ENCODE data around the gene GRAMD2B. TPM values are rescaled to one million over a fixed set of nuclear protein-coding genes. Genes with fewer than 3 reads are reported as not detected.

GRAMD2B gene
- total and polyA plus RNA-seq, 2 experiments from 2014 or later, result 18.9 to 32.5 TPM

DNA sequence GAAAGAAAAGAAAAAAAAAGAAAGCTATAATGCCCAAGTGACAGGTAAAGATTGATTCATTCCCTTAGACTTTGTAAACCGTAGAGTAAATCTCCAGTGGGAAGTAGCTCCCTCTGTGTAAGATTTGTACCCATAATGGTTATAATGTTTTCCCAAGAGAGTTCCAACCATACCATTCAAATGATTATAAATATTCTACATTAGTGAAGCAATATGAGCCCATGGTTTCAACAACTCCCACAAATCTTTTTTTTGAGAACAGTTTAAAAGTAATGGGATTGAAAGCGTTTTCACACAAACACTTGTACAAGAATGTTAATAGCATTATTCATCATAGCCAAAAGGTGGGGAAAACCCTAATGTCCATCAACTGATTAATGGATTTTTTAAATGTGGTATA, 58.0 kb downstream of the GRAMD2B start:
- no peak overlapping the region for H3K4me3 ChIP-seq
- H4K20me1 ChIP-seq (ENCODE audit: insufficient read depth, poor library complexity, severe bottlenecking), result no peaks in the 10 kb centered on the region
- DNase-seq (ENCODE audit: low spot score), result no peak
- H2AFZ ChIP-seq, result no peak overlapping the region
- H3K79me2 ChIP-seq, result no peaks in the 10 kb centered on the region
- no peak for TF ChIP-seq CTCF (IDR thresholded peaks at IDR 0.05; ENCODE audit: poor library complexity)
- no peak for TF ChIP-seq EZH2 (IDR thresholded peaks at IDR 0.05; ENCODE audit: borderline replicate concordance)
- no peak for TF ChIP-seq EZH2phosphoT487 (IDR thresholded peaks at IDR 0.05; ENCODE audit: low read depth, severe bottlenecking, unreplicated experiment)
- no peaks in the 10 kb centered on the region for H3K36me3 ChIP-seq (replicated peaks; ENCODE audit: insufficient read depth, low read depth)
- H3K4me2 ChIP-seq, result no peak overlapping the region
- no peak overlapping the region for H3K27ac ChIP-seq
- no peaks in the 10 kb centered on the region for H3K9me3 ChIP-seq (ENCODE audit: low read depth)
- H3K9me2 ChIP-seq (replicated peaks; ENCODE audit: insufficient read depth), result no peaks in the 10 kb centered on the region
- no peaks in the 10 kb centered on the region for H3K27me3 ChIP-seq
- WGBS (ENCODE audit: low lambda C conversion rate, missing lambda C conversion rate), result 95% methylated on average over 2 of the region's 2 CpGs
- H3K4me1 ChIP-seq (ENCODE audit: insufficient read depth), result no peaks in the 10 kb centered on the region

DNA sequence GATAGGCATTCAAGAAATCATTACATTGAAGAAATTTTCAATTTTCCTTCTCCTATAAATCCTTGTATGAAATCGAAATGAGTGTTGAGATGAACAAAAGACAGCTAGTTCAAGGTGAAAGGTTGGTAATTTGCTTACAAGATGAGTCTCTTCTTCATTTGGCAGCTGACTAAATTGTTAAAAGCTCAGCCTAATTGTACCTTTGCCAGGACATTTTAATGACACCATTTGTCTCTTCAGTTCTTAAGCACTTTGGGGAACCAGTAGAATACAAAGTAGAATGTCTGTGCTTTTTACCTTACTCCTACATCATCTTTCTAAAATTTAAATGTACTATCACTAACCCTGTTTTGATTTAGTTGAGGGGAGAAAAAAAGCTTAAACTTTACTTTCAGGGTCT, 59.4 kb downstream of the GRAMD2B start:
- Histone ChIP-seq H4K20me1 (ENCODE audit: insufficient read depth, poor library complexity, severe bottlenecking) (no peaks in the 10 kb centered on the region), H3K79me2 (no peaks in the 10 kb centered on the region), H3K9me2 (replicated peaks; ENCODE audit: insufficient read depth) (no peaks in the 10 kb centered on the region), H3K4me3 (no peak overlapping the region), H3K27ac (no peak overlapping the region), H3K27me3 (no peaks in the 10 kb centered on the region), H3K36me3 (replicated peaks; ENCODE audit: insufficient read depth, low read depth) (no peaks in the 10 kb centered on the region), H3K4me2 (no peak overlapping the region), H3K9me3 (ENCODE audit: low read depth) (no peaks in the 10 kb centered on the region), H2AFZ (no peak overlapping the region), H3K4me1 (ENCODE audit: insufficient read depth) (no peaks in the 10 kb centered on the region)
- no peak for DNase-seq (ENCODE audit: low spot score)
- 85% methylated on average over 1 of the region's 1 CpG for WGBS (ENCODE audit: low lambda C conversion rate, missing lambda C conversion rate)
- TF ChIP-seq EZH2 (IDR thresholded peaks at IDR 0.05; ENCODE audit: borderline replicate concordance) (no peak), EZH2phosphoT487 (IDR thresholded peaks at IDR 0.05; ENCODE audit: low read depth, severe bottlenecking, unreplicated experiment) (no peak), CTCF (IDR thresholded peaks at IDR 0.05; ENCODE audit: poor library complexity) (no peak)

DNA sequence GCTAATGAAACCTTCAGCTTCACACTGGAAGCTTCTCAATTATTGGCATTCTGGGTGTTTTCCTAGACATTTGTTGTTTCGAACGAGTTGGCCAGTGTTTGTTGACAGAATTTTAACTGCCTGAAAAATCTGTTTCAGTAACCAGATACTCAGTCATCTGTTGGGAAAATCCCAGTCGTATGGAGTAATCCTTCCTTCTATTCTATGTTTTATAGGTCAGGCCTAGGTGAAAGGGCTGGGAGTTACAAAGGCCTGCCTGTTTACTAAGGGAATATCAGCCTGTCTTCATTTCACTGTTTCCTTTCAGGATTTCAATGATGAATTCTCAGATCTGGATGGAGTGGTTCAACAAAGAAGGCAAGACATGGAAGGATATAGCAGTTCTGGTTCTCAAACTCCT, 59.9 kb downstream of the GRAMD2B start:
- Histone ChIP-seq H3K36me3 (replicated peaks; ENCODE audit: insufficient read depth, low read depth) (no peaks in the 10 kb centered on the region), H3K4me3 (no peak overlapping the region), H3K4me1 (ENCODE audit: insufficient read depth) (no peaks in the 10 kb centered on the region), H3K9me3 (ENCODE audit: low read depth) (no peaks in the 10 kb centered on the region), H3K27me3 (no peaks in the 10 kb centered on the region), H3K9me2 (replicated peaks; ENCODE audit: insufficient read depth) (no peaks in the 10 kb centered on the region), H3K79me2 (no peaks in the 10 kb centered on the region), H3K4me2 (no peak overlapping the region), H3K27ac (no peak overlapping the region), H4K20me1 (ENCODE audit: insufficient read depth, poor library complexity, severe bottlenecking) (no peaks in the 10 kb centered on the region), H2AFZ (no peak overlapping the region)
- TF ChIP-seq EZH2phosphoT487 (IDR thresholded peaks at IDR 0.05; ENCODE audit: low read depth, severe bottlenecking, unreplicated experiment) (no peak), EZH2 (IDR thresholded peaks at IDR 0.05; ENCODE audit: borderline replicate concordance) (no peak)
- DNase-seq (ENCODE audit: low spot score), result no peak
- WGBS (ENCODE audit: low lambda C conversion rate, missing lambda C conversion rate), result 53% methylated on average over 3 of the region's 3 CpGs

- Histone ChIP-seq H4K20me1 (ENCODE audit: insufficient read depth, poor library complexity, severe bottlenecking) (no peaks in the 10 kb centered on the region), H3K79me2 (no peaks in the 10 kb centered on the region), H3K9me2 (replicated peaks; ENCODE audit: insufficient read depth) (no peaks in the 10 kb centered on the region), H3K27ac (no peak overlapping the region), H3K9me3 (ENCODE audit: low read depth) (no peaks in the 10 kb centered on the region), H3K4me3 (no peak overlapping the region), H3K4me2 (no peak overlapping the region), H3K4me1 (ENCODE audit: insufficient read depth) (peaks cover 8% of the 10 kb centered on the region), H3K36me3 (replicated peaks; ENCODE audit: insufficient read depth, low read depth) (no peaks in the 10 kb centered on the region), H3K27me3 (no peaks in the 10 kb centered on the region), H2AFZ (no peak overlapping the region)
- no peak for DNase-seq (ENCODE audit: low spot score)
- 95% methylated on average over 2 of the region's 2 CpGs for WGBS (ENCODE audit: low lambda C conversion rate, missing lambda C conversion rate)
- TF ChIP-seq EZH2phosphoT487 (IDR thresholded peaks at IDR 0.05; ENCODE audit: low read depth, severe bottlenecking, unreplicated experiment), result no peak
- TF ChIP-seq EZH2 (IDR thresholded peaks at IDR 0.05; ENCODE audit: borderline replicate concordance), result no peak
Measured at GRCh38 chr5:126484253-126484652, 61.0 kb downstream of the GRAMD2B start.
